Psoas muscle (tissue), 8 donors: Measurements from ENCODE around the gene MECR. TPM values are rescaled to one million over a fixed set of nuclear protein-coding genes. Genes with fewer than 3 reads are reported as not detected.

Experiments used
- ATAC-seq, 4 donors: fragments of 200-7000 bp; cut with Tn5 transposase; one replicate each; pipeline ENCODE4 v1.9.1; 2020; ENCODE audit warnings: moderate library complexity in 3 of 4, mild to moderate bottlenecking in 2 of 4
- DNase-seq, 2 donors: peaks; one replicate each; pipeline ENCODE4 v3.0.0-alpha.2; 2020
- H3K27ac ChIP-seq: fragments of 200-600 bp; one replicate; pipeline ENCODE4 v1.8.0; 2022
- H3K27me3 ChIP-seq, 3 donors: fragments of 200-600 bp in 1 of 3; one replicate each; pipeline versions ENCODE4 v1.6.1 to v1.8.0; 2013 to 2022; ENCODE audit warnings: low read length in 2 of 3, mild to moderate bottlenecking in 2 of 3, moderate library complexity in 1 of 3; ENCODE audit not compliant: insufficient read depth in 3 of 3
- H3K36me3 ChIP-seq, 2 donors: fragments of 200-600 bp in 1 of 2; one replicate each; pipeline versions ENCODE4 v1.6.1 to v1.8.0; 2013 to 2022; ENCODE audit warnings: low read depth in 1 of 2, mild to moderate bottlenecking in 1 of 2, moderate library complexity in 1 of 2; ENCODE audit not compliant: insufficient read depth in 1 of 2
- H3K4me1 ChIP-seq: fragments of 200-600 bp; one replicate; pipeline ENCODE4 v1.8.0; 2022
- H3K4me3 ChIP-seq: fragments of 200-600 bp; one replicate; pipeline ENCODE4 v1.8.0; 2022; ENCODE audit warnings: mild to moderate bottlenecking
- H3K9me3 ChIP-seq: fragments of 200-600 bp; one replicate; pipeline ENCODE4 v1.8.0; 2022
- WGBS, 3 donors: extraction: QIAGEN DNeasy Blood & Tissue Kit; methylation state at CpG; one replicate each; pipeline versions ENCODE4 v1.1.6 to v1.1.7; 2013; 5-methylcytosine and 5-hydroxymethylcytosine counted together
- intact Hi-C, 2 donors: fragments of 100-400 bp; cut with DNase I; formaldehyde crosslinking; loops; one replicate each; pipeline versions ENCODE4 v1.11.0 to v1.14.2; 2022
- long read RNA-seq, 2 donors: library from polyadenylated mRNA; unstranded; transcript quantifications; one replicate each; pipeline ENCODE4 v2.0.0, GENCODE V29; 2021
- polyA plus RNA-seq, 3 donors: library from polyadenylated mRNA; stranded (reverse); fragments of 200-250 nt; gene quantifications; one replicate each; pipeline ENCODE4 v1.2.3, GENCODE V29; 2013
- total RNA-seq, 4 donors: library from RNA; stranded (reverse); fragmentation: NEBNext Ultra II Directional in 2 of 4; extraction: Animal tissue kit (Norgen Biotek cat#: 25700) in 2 of 4; gene quantifications; one replicate each; pipeline versions ENCODE4 v1.2.1 to v1.2.4, GENCODE V29; 2021 to 2023
- TF ChIP-seq, protein P1 (sequence below): fragments of 200-600 bp; IDR thresholded peaks from one replicate; pipeline ENCODE4 v1.8.0; 2022; ENCODE audit warnings: antibody characterized with exemption
- donor health status: healthy with polysubstance abuse.
- donor health status: DM: no; HTN: no; CAD: no; lungs with moderate emphysema.
- donor health status: Bipolar disorder and iron deficiency.
- donor health status: healthy.
- donor health status: DM: yes; HTN: yes; CAD: no.
- donor health status: DM: no; HTN: no; CAD: no.
- donor health status: DM: no; HTN: no; CAD: no.
- donor health status: DM: yes; HTN: yes; CAD: no.

Gene MECR, protein sequence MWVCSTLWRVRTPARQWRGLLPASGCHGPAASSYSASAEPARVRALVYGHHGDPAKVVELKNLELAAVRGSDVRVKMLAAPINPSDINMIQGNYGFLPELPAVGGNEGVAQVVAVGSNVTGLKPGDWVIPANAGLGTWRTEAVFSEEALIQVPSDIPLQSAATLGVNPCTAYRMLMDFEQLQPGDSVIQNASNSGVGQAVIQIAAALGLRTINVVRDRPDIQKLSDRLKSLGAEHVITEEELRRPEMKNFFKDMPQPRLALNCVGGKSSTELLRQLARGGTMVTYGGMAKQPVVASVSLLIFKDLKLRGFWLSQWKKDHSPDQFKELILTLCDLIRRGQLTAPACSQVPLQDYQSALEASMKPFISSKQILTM
- total RNA-seq (10 to 100 TPM; 22.7 to 42.6 (median 34.1) TPM), polyA plus RNA-seq (10 to 100 TPM; 25.7 to 38.8 (median 36.8) TPM)
- long read RNA-seq, donor 1, transcript MECR-201 (10 exons, 1,353 nt), result major isoform, 22 of 30 reads
- long read RNA-seq, donor 1, partial matches to known transcripts, result 2 of 30 reads
- long read RNA-seq, donor 1, other reads (novel, unspliced or antisense), result 5 of 30 reads
- long read RNA-seq, donor 2, transcript MECR-201 (10 exons, 1,353 nt), result major isoform, 24 of 42 reads
- long read RNA-seq, donor 2, partial matches to known transcripts, result 5 of 42 reads
- long read RNA-seq, donor 2, other reads (novel, unspliced or antisense), result 12 of 42 reads

DNA sequence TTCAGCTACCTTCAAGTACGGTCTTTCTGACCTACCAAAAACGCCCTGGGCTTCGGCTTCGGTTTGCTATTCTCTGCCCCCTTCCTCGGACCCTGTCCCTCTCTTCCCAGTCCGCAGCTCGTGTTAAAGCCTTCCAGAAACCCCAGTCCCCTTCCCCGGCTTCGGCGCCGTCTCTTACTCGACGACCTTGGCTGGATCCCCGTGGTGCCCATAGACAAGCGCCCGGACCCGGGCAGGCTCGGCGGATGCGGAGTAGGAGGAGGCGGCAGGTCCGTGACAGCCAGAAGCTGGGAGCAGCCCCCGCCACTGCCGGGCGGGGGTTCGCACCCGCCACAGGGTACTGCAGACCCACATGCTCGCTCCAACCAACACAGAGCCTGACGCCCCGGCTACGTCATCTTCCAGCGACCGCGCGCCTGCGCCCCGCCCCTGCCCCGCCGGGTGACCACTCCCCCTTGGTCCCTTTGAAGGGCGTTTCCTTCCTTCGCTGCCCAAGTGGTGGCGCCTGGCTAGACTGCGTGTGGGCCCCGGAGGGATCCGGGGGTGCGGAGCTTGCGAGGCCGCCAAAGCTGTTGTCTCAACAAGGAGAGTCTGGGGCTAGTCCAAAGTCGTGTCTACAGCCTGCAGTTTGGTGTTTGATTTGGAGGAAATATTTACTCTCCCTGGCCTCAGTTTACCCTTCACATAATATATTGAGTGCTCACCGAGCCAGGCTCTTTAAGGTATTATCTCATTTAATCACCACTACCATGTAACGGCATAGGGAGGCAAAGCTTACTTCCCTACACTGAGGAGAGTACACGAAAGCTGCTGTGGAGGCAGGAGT, at the start of gene MECR:
Gene MECR, minus strand, starts transcription at position 382 of the 826 bp plus-strand sequence. Its CDS starts 28 bp downstream, at position 354.
- Histone ChIP-seq H3K9me3 (no peaks in the 10 kb centered on the region), H3K27me3 (no peaks in the 10 kb centered on the region), H3K36me3 (no peaks in the 10 kb centered on the region), H3K4me1 (peaks cover 11% of the 10 kb centered on the region), H3K4me3 (peak within 1 kb of the TSS; percentile 85), H3K27ac (peak within 1 kb of the TSS; percentile 86)
- intact Hi-C loops, result loop anchor here (10.0 kb wide), 3 partner anchors 854 to 1544 kb away; no protein-coding TSS in a partner anchor
- peak; percentile 93 to 97 for DNase-seq
- peak; percentile 98 to 99 (median 99) for ATAC-seq
- WGBS, 3 donors, result 3% methylated on average over 50 to 52 of the region's 52 CpGs
- TF ChIP-seq, protein P1, sequence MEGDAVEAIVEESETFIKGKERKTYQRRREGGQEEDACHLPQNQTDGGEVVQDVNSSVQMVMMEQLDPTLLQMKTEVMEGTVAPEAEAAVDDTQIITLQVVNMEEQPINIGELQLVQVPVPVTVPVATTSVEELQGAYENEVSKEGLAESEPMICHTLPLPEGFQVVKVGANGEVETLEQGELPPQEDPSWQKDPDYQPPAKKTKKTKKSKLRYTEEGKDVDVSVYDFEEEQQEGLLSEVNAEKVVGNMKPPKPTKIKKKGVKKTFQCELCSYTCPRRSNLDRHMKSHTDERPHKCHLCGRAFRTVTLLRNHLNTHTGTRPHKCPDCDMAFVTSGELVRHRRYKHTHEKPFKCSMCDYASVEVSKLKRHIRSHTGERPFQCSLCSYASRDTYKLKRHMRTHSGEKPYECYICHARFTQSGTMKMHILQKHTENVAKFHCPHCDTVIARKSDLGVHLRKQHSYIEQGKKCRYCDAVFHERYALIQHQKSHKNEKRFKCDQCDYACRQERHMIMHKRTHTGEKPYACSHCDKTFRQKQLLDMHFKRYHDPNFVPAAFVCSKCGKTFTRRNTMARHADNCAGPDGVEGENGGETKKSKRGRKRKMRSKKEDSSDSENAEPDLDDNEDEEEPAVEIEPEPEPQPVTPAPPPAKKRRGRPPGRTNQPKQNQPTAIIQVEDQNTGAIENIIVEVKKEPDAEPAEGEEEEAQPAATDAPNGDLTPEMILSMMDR, result peak; percentile 16

DNA sequence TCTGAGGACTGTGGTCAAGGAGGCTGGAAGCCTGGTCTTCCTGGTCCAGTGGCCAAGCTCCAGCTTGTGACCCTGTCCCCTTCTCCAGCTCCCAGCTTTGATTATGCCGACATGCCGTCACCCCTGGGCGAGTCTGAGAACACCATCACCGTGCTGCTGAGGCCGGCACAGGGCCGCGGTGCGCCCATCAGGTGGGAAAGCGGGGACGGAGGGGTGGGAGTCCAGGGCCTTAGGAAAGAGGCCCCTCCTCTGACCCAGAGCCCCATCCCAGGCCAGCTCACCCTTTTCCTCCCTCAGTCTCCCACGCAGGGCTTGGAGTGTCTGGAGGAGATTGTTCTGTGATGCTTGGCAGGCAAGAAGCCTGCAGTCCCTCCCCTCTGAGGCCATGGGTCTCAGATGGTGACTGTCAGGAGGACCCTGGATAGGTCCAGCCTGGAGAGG, 49.2 kb upstream of the MECR start:
- H3K4me1 ChIP-seq, result no peaks in the 10 kb centered on the region
- DNase-seq (no peak), ATAC-seq (no peak)
- 84 to 94% (median 93%) methylated on average over 11 of the region's 11 CpGs for WGBS, 3 donors
- peaks cover 0 to 46% of the 10 kb centered on the region in 2 donors for H3K36me3 ChIP-seq
- intact Hi-C loops, result no loop called here
- H3K27me3 ChIP-seq, result no peaks in the 10 kb centered on the region
- no peak overlapping the region for H3K27ac ChIP-seq
- H3K4me3 ChIP-seq, result no peak overlapping the region
- TF ChIP-seq, protein P1, result no peak
- no peaks in the 10 kb centered on the region for H3K9me3 ChIP-seq

DNA sequence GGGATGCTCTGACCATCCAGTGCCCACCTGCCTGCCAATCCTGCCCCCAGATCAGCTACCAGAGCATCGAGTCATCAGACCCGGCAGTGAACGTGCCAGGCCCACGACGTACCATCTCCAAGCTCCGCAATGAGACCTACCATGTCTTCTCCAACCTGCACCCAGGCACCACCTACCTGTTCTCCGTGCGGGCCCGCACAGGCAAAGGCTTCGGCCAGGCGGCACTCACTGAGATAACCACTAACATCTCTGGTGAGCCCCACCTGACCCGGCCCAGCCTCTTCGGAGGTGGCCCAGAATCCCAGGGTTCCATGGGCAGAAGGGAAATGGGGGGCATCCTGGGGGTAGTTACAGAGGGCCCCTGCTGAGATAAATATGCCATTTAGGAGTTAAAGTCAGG, 48.7 kb upstream of the MECR start:
- ATAC-seq (no peak), DNase-seq (no peak)
- TF ChIP-seq, protein P1, result no peak
- Histone ChIP-seq H3K27me3 (no peaks in the 10 kb centered on the region), H3K36me3 (peaks cover 0 to 46% of the 10 kb centered on the region in 2 donors), H3K27ac (no peak overlapping the region), H3K9me3 (no peaks in the 10 kb centered on the region), H3K4me1 (no peaks in the 10 kb centered on the region), H3K4me3 (no peak overlapping the region)
- 92 to 94% (median 93%) methylated on average over 13 of the region's 13 CpGs for WGBS, 3 donors
- intact Hi-C loops, result no loop called here

DNA sequence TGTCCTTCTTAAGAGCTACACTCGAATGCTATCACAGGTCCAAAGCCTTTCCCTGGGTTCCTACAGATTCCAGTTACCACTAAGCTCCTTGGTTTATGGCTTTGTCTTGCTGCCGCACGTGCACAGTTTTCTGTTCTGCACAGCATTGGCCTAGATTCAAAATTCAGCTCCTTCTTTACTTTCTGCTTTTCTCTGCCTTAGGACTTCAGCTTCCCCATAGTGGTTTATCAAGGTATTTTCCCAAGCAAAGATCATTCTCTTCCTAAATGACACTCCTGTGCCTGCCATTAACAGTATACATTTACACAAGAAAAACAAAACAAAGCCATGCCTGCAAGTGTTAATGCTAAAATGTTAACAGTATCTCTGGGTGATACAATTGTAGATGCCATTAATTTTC, 47.4 kb upstream of the MECR start:
- ATAC-seq, result no peak
- no peak overlapping the region for H3K4me3 ChIP-seq
- no peaks in the 10 kb centered on the region for H3K4me1 ChIP-seq
- no peaks in the 10 kb centered on the region for H3K9me3 ChIP-seq
- intact Hi-C loops, result no loop called here
- TF ChIP-seq, protein P1, result no peak
- no peak overlapping the region for H3K27ac ChIP-seq
- 59 to 74% (median 72%) methylated on average over 3 of the region's 3 CpGs for WGBS, 3 donors
- DNase-seq, result no peak
- no peaks in the 10 kb centered on the region for H3K27me3 ChIP-seq
- peaks cover 0 to 46% of the 10 kb centered on the region in 2 donors for H3K36me3 ChIP-seq
